ENCODE results near the gene HPGD. TPM values are rescaled to one million over a fixed set of nuclear protein-coding genes. Genes with fewer than 3 reads are reported as not detected.

The HPGD gene
- total RNA-seq, 6 donors from 2014 or later, result 39.8 to 181 (median 72.5) TPM

GRCh38 chr4:174532445-174532844 lies 10.2 kb upstream of the HPGD start:
- H3K4me1 ChIP-seq, result peaks cover 0 to 5% (median 0%) of the 10 kb centered on the region in 4 donors
- DNase-seq, result no peak
- no peak overlapping the region for H3K27ac ChIP-seq
- H3K36me3 ChIP-seq, result no peaks in the 10 kb centered on the region
- ATAC-seq (ENCODE audit: low FRiP score in 2 of 2), result no peak
- H3K27me3 ChIP-seq, result no peaks in the 10 kb centered on the region
- no peaks in the 10 kb centered on the region for H3K9me3 ChIP-seq
- TF ChIP-seq CTCF (IDR thresholded peaks at IDR 0.05) (no peak), POLR2AphosphoS5 (IDR thresholded peaks at IDR 0.05) (no peak), EP300 (IDR thresholded peaks at IDR 0.05) (no peak), POLR2A (IDR thresholded peaks at IDR 0.05) (no peak)
- no peak overlapping the region for H3K4me3 ChIP-seq

DNA sequence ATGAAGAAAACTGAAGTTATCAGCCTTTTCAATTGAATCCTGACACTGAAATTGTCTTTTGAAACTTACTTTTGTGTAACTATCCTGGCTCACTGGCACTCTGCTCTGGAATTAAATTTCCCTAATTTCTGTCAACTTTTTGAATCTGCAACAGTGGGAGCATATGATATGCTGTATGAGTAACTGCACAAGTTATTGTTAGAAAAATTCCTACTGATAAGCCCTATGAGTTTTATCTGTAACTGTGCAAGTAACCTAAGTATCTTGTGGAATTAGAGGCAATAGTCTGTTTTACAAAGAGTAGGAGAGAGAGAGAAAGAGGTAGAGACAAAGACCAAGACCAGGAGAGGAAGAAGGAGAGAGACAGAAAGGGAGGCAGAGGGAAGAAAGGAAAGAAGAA lies 9.2 kb upstream of the HPGD start:
- TF ChIP-seq POLR2AphosphoS5 (IDR thresholded peaks at IDR 0.05) (no peak), CTCF (IDR thresholded peaks at IDR 0.05) (no peak), EP300 (IDR thresholded peaks at IDR 0.05) (no peak), POLR2A (IDR thresholded peaks at IDR 0.05) (no peak)
- ATAC-seq (ENCODE audit: low FRiP score in 2 of 2) (no peak), DNase-seq (no peak)
- Histone ChIP-seq H3K4me3 (no peak overlapping the region), H3K36me3 (no peaks in the 10 kb centered on the region), H3K27ac (no peak overlapping the region), H3K9me3 (no peaks in the 10 kb centered on the region), H3K4me1 (peaks cover 0 to 5% (median 0%) of the 10 kb centered on the region in 4 donors), H3K27me3 (no peaks in the 10 kb centered on the region)

- H3K9me3 ChIP-seq, result no peaks in the 10 kb centered on the region
- no peak overlapping the region for H3K4me3 ChIP-seq
- H3K27ac ChIP-seq, result no peak overlapping the region
- WGBS, 2 donors, result 58 to 78% methylated on average over 1 of the region's 1 CpG
- peaks cover 0 to 5% (median 0%) of the 10 kb centered on the region in 4 donors for H3K4me1 ChIP-seq
- H3K27me3 ChIP-seq, result no peaks in the 10 kb centered on the region
- ATAC-seq (ENCODE audit: low FRiP score in 2 of 2) (peak in 1 of 2 donors; percentile 57), DNase-seq (no peak)
- TF ChIP-seq POLR2A (IDR thresholded peaks at IDR 0.05) (no peak), EP300 (IDR thresholded peaks at IDR 0.05) (no peak), CTCF (IDR thresholded peaks at IDR 0.05) (no peak), POLR2AphosphoS5 (IDR thresholded peaks at IDR 0.05) (no peak)
- no peaks in the 10 kb centered on the region for H3K36me3 ChIP-seq
These were observed 5.9 kb upstream of the HPGD start for GRCh38 chr4:174528226-174528625.

- DNase-seq (no peak), ATAC-seq (ENCODE audit: low FRiP score in 2 of 2) (no peak)
- Histone ChIP-seq H3K4me1 (peaks cover 0 to 5% (median 2%) of the 10 kb centered on the region in 4 donors), H3K4me3 (no peak overlapping the region), H3K9me3 (no peaks in the 10 kb centered on the region), H3K27me3 (no peaks in the 10 kb centered on the region), H3K36me3 (no peaks in the 10 kb centered on the region), H3K27ac (no peak overlapping the region)
- WGBS, 2 donors, result 86 to 90% methylated on average over 7 of the region's 7 CpGs
- TF ChIP-seq POLR2AphosphoS5 (IDR thresholded peaks at IDR 0.05) (no peak), POLR2A (IDR thresholded peaks at IDR 0.05) (no peak), CTCF (IDR thresholded peaks at IDR 0.05) (no peak), EP300 (IDR thresholded peaks at IDR 0.05) (no peak)
These were observed 4.4 kb upstream of the HPGD start for GRCh38 chr4:174526731-174527130.

DNA sequence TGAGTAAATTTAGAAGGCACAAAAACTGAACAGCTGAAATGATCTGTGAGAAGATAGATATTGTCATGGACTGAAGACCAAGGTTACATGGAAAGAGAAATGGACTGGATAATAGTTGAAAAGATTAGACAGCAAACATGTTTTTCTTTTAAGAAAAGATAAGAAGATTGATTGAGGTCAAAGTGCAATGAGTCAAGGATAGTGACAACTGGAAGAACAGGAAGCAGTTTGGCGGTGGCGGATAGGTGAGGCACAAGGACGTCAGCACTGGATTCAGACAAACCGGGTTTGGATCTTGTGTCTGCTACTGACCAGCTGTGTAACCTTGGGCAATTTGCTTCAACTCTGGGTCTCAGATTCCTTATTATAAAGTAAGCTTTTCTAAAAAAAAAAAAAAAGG lies 2.0 kb upstream of the HPGD start:
- H3K9me3 ChIP-seq, result no peaks in the 10 kb centered on the region
- TF ChIP-seq POLR2A (IDR thresholded peaks at IDR 0.05) (no peak), EP300 (IDR thresholded peaks at IDR 0.05) (no peak), CTCF (IDR thresholded peaks at IDR 0.05) (no peak), POLR2AphosphoS5 (IDR thresholded peaks at IDR 0.05) (no peak)
- peaks cover 0 to 8% (median 4%) of the 10 kb centered on the region in 4 donors for H3K4me1 ChIP-seq
- 46 to 52% methylated on average over 4 of the region's 4 CpGs for WGBS, 2 donors
- DNase-seq (no peak), ATAC-seq (ENCODE audit: low FRiP score in 2 of 2) (no peak)
- peak overlapping the region in 2 of 4 donors; percentile 54 to 74 for H3K4me3 ChIP-seq
- no peaks in the 10 kb centered on the region for H3K27me3 ChIP-seq
- H3K36me3 ChIP-seq, result no peaks in the 10 kb centered on the region
- peak overlapping the region in 1 of 4 donors; percentile 48 for H3K27ac ChIP-seq
